ENCODE data around the gene MIER2.

MIER2 gene

GRCh38 chr19:306151-306900 is 38.3 kb downstream of the MIER2 start:
- DNase-seq, result no peak

- DNase-seq, result no peak
These were observed 39.1 kb downstream of the MIER2 start for GRCh38 chr19:305240-306150.

- no peak for DNase-seq
These were observed 47.9 kb downstream of the MIER2 start for GRCh38 chr19:296476-297225.

DNA sequence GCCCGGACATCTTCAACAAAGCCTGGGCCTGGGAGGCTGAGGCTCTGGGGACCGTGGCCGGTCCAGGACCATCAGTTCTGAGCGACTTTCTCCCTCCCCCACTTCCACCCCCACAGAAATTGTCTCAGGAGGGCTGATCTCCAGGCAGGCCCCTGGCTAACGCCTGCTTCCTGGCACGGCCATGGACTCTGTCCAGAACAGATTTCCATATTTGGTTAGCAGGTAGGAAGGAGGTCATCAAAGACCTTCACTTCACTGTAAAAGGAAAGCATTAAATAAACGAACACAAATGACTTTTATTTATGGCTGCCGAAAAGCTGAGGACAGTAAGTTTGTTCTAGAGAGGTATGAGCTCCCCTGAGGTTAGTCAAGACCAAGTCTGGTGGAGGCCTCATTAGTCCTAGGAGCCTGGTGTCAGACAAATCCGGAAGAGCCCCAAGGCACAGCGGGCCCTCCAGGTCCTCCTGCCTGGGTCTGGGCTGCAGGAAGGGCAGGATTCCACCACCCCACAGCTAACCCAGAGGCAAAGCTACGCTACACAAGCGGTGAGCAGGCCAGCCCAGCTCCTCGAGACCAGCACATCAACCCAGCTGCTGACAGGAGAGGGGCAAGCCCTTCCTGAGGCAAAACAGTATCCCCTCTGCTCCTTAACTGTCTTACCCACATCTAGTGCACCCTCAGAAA is 48.8 kb downstream of the MIER2 start:
- no peak for DNase-seq

- no peak for DNase-seq
These were observed 49.5 kb downstream of the MIER2 start for GRCh38 chr19:294946-295686.

GRCh38 chr19:294341-294945 is 50.2 kb downstream of the MIER2 start:
- no peak for DNase-seq

DNA sequence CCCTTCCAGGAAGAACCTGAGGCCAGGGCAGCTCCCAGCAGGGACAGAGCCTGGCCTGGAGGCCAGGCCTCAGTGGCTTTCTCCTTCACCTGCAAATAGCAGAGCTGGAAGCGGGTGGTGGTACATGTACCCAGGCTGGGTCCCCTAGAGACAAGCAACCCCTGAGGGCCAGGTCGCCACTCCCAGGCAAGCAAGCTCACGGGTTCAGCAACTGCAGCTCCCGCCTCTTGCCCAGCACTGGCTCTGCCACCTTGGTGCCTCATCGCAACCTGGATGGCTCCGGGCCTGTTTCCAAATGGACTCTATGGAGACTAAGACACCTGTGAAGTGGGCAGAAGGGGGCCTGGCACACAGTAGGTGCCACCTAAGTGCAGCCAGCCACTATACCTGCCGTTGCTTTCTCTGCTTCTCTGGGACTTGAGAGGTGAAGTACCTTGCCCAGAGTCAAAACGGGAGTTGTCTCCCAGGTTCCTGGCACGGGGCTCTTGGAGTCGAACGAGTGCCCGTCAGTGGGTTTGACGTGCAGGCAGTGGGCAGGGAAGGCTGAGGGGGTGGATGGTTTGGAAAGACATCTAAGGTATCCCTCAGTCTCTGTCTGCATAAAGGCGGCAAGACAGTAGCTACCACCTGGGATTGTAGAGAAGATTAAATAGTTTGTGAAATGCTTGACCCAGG is 51.0 kb downstream of the MIER2 start:
- DNase-seq, result no peak

DNA sequence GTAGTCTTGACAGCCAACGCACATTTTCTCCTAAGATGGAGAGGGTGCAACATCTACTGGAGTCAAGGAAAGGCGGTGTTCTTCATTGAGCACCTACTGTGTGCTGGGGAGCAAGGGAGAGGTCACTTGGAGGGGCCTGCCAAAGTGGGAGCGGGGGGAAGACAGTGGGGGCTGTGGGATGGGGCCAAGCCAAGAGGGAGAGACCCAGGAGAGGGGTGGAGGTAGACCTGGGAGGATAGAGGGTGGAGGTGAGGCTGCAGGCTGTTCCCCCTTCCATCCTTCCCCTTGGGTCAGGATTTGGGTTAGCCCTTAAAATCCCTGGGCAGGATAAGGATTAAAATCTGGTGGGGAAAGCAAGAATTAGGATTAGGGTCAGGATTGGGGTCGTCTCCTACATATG is 51.6 kb downstream of the MIER2 start:
- DNase-seq, result no peak

DNA sequence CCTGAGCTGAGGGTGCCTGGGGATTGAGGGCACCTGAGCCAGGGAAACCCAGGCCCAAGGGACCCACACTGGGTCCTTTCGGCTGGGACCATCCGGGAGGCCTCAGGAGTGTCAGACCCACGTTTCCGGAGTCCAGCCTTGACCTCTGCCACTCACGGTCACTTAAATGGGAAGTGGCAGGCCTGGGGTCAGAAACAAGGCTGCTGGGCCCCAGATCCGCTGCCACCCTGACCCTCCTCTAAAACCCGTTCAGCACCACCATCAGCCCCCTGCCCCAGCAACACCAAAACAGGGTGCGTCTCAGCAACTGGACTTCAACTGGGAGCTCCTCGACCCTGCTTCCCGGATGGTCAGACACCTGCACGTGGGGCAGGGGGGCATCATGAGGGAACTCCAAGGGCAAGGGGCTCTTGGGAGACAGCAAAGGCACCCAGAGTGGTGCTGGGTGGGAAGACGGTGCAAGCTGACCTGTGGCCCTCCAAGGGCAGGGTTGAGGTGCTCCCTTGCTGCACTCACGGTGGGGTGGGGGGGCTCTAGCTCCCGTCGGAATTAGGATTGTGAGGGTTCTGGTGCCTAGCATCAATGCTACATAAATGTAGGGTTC is 52.2 kb downstream of the MIER2 start:
- DNase-seq, result no peak

DNA sequence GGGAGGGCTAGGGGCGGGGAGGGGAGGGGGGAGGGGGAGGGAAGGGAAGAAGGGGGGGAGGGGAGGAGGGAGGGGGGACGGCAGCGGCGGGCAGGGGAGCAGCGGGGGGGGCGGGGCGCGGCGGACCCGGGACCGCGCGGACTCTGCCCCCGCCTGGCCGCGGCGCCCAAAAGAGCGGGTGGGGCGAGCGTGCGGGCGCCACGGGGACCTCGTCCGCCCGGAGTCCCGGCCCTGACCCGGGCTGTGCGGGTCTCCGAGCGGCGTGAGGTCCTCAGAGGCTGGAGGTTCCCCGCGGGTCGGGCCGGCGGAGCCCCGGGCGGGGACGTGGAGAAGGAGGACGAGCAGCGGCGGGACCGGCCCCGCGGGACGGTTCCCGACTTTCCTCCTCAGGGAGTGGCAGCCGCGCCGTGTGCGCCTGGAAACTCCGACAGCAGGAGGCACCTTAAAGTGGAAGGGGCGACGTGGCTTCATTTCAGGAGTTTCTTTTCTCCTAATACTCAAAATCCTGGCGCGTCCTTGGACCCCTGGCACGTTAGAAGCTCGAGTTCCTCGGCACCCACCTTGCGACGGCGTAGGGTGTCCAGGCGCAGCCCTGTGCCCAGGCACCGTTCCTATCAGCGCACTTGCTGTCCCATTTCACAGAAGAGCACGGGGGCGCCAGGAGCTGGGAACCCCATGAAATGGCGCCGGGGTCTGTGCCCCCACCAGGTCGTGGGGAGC is 52.9 kb downstream of the MIER2 start:
- DNase-seq, result no peak

DNA sequence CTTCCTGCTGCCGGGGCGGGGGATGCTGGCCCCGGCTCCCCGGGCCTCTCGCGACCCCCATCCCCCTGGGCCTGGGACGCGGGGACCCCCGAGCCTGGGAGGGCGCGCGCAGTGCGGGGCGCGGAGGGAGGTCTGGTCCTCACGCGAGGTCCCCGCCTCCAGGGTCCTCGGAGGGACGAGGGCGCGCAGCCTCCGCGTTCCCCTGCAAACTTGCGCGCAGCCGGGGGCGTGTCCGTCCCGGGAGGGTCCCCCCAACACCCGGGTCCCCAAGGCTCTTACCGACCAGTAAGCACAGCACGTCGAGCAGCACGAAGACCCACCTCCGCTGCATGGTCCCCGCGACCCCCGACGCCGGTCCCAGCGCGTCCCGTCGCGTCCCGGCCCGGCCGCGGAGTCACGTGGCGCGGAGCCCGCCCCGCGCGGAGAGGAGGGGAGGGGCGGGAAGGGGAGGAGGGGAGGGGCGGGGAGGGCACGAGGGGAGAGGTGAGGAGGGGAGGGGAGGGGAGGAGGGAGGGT is 53.5 kb downstream of the MIER2 start, which contains the start of gene PLPP2:
Gene PLPP2, minus strand, starts transcription at position 398 of the 516 bp plus-strand sequence. Its CDS starts 67 bp downstream, at position 331.
- no peak for DNase-seq

DNA sequence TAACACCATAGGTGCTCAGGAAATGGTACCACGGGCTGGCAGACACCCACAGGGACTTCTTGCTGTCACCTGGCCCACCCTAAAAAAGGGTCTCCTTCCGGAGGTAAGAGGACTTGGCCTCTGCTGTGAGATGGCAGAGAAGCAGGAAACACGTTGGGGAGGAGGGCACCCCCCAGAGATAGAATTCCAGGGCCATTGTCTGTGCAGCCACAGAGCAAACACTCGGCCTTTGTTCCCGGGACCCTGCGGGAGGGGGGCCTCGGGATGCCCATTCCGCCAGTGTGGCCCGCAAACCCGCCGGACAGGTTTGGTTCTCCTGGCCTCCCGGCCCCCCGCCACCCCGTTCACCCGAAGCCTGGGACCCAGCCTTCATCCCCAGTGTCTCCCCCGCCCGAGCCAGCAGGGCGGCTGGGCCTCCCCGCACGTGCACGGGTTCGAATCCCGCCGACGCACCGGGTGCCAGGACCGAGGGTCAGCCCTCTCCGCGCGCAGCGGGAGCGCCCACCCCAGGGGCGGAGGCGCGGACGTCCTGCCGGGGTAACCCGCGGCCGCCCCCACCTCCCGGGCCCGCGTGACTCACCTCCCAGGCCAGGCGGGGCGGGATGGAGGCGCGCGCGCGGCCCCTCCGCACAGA is 54.1 kb downstream of the MIER2 start:
- no peak for DNase-seq

- DNase-seq, result no peak
These were observed 54.8 kb downstream of the MIER2 start for GRCh38 chr19:289651-290371.

DNA sequence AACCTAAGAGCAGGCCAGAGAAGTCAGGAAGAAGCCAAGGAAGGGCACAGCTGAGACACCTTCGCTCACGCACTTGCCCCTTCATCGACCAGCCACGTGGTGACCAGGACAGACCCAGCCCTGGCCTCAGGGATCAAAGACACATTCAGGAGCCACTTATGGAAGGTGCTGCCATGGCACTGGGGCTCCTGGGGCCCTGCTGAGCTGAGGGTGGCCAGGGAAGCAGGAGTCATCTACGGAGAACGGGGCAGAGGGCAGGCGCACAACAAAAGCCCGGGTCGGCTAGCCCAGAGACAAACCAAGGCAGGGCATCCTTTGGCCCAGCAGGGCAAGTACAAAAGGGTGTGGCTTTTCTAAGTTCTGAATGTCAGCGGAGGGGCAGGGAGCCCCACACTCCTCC is 55.7 kb downstream of the MIER2 start:
- no peak for DNase-seq

DNA sequence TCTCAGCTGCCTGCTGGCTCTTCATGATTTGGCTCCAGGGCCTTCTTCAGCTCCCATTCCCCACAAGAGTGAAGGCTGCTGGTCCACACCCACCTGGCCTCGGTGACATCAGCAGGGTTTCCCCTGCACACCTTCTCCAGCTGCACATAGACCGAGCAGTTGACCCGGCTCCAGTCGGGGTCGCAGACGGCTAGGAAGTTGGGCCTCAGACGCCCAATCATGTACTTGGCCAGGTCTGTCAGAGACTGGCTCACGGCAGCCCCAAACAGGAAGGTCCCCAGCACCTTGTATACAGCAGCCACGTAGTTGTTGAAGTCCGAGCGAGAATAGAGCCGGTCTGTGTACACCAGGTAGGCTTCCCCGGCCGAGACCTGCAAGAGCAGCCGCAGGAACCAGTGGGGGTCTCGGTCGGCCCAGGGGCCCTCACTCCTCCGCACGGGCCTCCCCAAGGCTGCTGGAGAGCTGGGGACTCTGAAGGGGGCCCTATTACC is 57.2 kb downstream of the MIER2 start:
- DNase-seq, result no peak

DNA sequence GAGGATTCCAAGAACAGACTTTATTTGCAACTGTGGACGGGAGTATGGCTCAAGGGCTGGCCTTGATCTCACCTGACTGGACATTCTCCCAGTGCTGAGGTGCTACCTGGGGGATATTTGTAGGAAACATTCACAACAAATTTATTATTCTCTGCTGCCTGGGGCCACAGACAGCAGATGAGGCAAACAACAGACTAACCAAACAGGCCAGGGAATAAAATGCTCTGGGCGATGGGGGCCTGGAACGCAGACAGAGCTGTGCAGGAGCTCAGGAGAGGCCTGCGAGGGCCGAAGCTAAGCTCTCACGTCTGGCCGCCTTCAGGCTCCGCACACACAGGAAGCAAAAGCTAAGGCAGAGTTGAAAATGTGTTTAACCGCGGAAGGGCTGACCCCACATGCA is 61.2 kb downstream of the MIER2 start:
- DNase-seq, result no peak

DNA sequence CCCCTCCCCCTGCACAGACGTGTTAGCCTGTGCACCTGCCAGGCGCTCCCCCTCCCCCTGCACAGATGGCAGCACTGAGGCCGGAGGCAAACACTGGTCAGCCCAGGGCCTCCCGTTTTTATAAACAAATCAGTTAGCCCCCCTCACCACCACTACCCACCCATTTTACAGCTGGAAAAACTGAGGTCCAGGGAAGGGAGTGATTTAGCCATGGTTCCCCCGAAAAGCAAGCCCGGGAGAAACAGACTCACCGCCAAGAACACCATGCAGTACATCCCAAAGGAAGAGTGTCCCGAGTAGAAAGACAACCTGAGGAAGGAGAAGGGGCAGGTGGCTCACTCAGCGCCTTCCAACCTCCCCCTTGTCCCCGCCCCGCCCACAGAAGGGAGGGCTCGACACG is 62.1 kb downstream of the MIER2 start:
- no peak for DNase-seq

- no peak for DNase-seq
These were observed 62.6 kb downstream of the MIER2 start for GRCh38 chr19:281992-282391.

All from DMS 273 treated with DMSO at 0.1 percent for 48 hours (cell line).